Gastroesophageal sphincter (tissue), 3 donors: ENCODE results near the gene RCAN3.

Experiments
- POLR2A ChIP-seq, 2 donors: fragments of 450-650 bp; IDR thresholded peaks; one replicate each; pipeline ENCODE4 v1.6.1; 2017; ENCODE audit warnings: antibody characterized with exemption in 2 of 2, mild to moderate bottlenecking in 2 of 2, moderate library complexity in 1 of 2
- POLR2AphosphoS5 ChIP-seq: sonication (generic); formaldehyde crosslinking; IDR thresholded peaks from one replicate; pipeline ENCODE4 v1.6.1; 2017; ENCODE audit warnings: antibody characterized with exemption
- TF ChIP-seq, protein P1 (sequence below), 4 experiments: fragments of 200-600 bp in 2 of 4; fragments of 450-650 bp in 2 of 4; sonication (generic) in 1 of 4; IDR thresholded peaks; one replicate each; pipeline ENCODE4 v1.5.1; 2017 to 2019; ENCODE audit warnings: antibody characterized with exemption in 4 of 4, mild to moderate bottlenecking in 2 of 4, moderate library complexity in 2 of 4

DNA sequence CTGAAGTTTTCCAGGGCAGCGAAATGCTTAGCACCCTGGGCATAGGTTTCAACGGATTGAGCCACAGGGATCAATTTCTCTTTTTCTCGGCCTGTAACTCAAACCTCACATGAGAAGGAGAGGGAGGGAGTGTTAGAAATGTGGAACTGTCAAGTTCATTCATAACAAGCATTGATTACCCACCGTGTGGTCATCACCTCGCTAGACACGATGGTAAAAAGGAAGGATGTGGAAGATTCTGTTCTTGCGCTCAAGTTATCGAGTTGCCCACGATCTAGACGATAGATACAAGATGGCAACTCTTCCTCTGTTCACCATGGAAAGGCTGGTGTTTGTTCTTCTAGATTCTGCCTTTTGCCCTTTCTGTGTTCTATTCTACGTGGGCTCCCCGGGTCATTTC, 4.0 kb upstream of the RCAN3 start:
- TF ChIP-seq, protein P1, sequence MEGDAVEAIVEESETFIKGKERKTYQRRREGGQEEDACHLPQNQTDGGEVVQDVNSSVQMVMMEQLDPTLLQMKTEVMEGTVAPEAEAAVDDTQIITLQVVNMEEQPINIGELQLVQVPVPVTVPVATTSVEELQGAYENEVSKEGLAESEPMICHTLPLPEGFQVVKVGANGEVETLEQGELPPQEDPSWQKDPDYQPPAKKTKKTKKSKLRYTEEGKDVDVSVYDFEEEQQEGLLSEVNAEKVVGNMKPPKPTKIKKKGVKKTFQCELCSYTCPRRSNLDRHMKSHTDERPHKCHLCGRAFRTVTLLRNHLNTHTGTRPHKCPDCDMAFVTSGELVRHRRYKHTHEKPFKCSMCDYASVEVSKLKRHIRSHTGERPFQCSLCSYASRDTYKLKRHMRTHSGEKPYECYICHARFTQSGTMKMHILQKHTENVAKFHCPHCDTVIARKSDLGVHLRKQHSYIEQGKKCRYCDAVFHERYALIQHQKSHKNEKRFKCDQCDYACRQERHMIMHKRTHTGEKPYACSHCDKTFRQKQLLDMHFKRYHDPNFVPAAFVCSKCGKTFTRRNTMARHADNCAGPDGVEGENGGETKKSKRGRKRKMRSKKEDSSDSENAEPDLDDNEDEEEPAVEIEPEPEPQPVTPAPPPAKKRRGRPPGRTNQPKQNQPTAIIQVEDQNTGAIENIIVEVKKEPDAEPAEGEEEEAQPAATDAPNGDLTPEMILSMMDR (IDR thresholded peaks at IDR 0.05), result no peak
- no peak for TF ChIP-seq POLR2A (IDR thresholded peaks at IDR 0.05)
- TF ChIP-seq POLR2AphosphoS5, result no peak
